Stomach (tissue), 9 donors: ENCODE measurements around the gene PTGES. TPM values are rescaled to one million over a fixed set of nuclear protein-coding genes. Genes with fewer than 3 reads are reported as not detected.

Experiments used
- DNase-seq, 2 donors: peaks; one replicate each; pipeline versions ENCODE4 v3.0.0 to v3.0.0-alpha.2; 2013 to 2019
- H3K27ac ChIP-seq, 5 donors: fragments of 200-600 bp in 4 of 5; sonication (generic) in 4 of 5; one replicate each; pipeline ENCODE4 v1.5.1; 2013 to 2019; ENCODE audit warnings: mild to moderate bottlenecking in 1 of 5, moderate library complexity in 1 of 5
- H3K27me3 ChIP-seq, 3 donors: fragments of 200-600 bp; sonication (generic); one replicate each; pipeline ENCODE4 v1.5.1; 2017 to 2019; ENCODE audit warnings: mixed run types in 1 of 3
- H3K36me3 ChIP-seq, 4 donors: fragments of 200-600 bp; sonication (generic); 1 replicate in 3 of 4; 2 replicates in 1 of 4; pipeline ENCODE4 v1.5.1; 2016 to 2019
- H3K4me1 ChIP-seq, 4 donors: fragments of 200-600 bp; sonication (generic); one replicate each; pipeline ENCODE4 v1.5.1; 2016 to 2019
- H3K4me3 ChIP-seq, 4 donors: fragments of 200-600 bp; sonication (generic) in 3 of 4; one replicate each; pipeline ENCODE4 v1.5.1; 2016 to 2019; ENCODE audit warnings: mild to moderate bottlenecking in 1 of 4
- H3K9me3 ChIP-seq, 4 donors: fragments of 200-600 bp; sonication (generic); one replicate each; pipeline ENCODE4 v1.5.1; 2016 to 2019
- CTCF ChIP-seq, 7 experiments: fragments of 450-650 bp in 4 of 7; fragments of 200-600 bp in 3 of 7; sonication (generic) in 3 of 7; IDR thresholded peaks; one replicate each; pipeline ENCODE4 v1.5.1; 2016 to 2019; ENCODE audit warnings: antibody characterized with exemption in 7 of 7, control low read depth in 2 of 7, mild to moderate bottlenecking in 1 of 7
- EP300 ChIP-seq: sonication (generic); formaldehyde crosslinking; IDR thresholded peaks from one replicate; pipeline ENCODE4 v1.6.1; 2017; ENCODE audit warnings: antibody characterized with exemption
- POLR2A ChIP-seq, 4 donors: fragments of 450-650 bp; IDR thresholded peaks; one replicate each; pipeline ENCODE4 v1.6.1; 2016; ENCODE audit warnings: antibody characterized with exemption in 4 of 4, control low read depth in 2 of 4, mild to moderate bottlenecking in 1 of 4, moderate library complexity in 1 of 4
- POLR2AphosphoS5 ChIP-seq, 3 donors: sonication (generic); formaldehyde crosslinking; IDR thresholded peaks; one replicate each; pipeline ENCODE4 v1.6.1; 2016; ENCODE audit warnings: antibody characterized with exemption in 3 of 3
- WGBS, 5 donors: extraction: QIAGEN DNeasy Blood & Tissue Kit in 3 of 5; methylation state at CpG; one replicate each; pipeline versions ENCODE4 v1.1.5 to v1.1.7; 2013 to 2018; 5-methylcytosine and 5-hydroxymethylcytosine counted together
- intact Hi-C: fragments of 100-400 bp; cut with DNase I; formaldehyde crosslinking; loops from one replicate; pipeline ENCODE4 v1.15.1; 2023; ENCODE audit warnings: low total_unique reads
- polyA plus RNA-seq, 3 donors: library from polyadenylated mRNA; stranded (reverse); fragments of 200-250 nt; gene quantifications; one replicate each; pipeline ENCODE4 v1.2.3, GENCODE V29; 2013
- total RNA-seq, 5 donors: library from RNA; depleted of rRNA; stranded (reverse); fragments of >200 nt; gene quantifications; one replicate each; pipeline versions ENCODE4 v1.1.0 to v1.2.3, GENCODE V29; 2014 to 2016
- donor health status: healthy with polysubstance abuse.
- donor health status: Bipolar disorder and iron deficiency.
- donor health status: healthy.

The PTGES gene
- total and polyA plus RNA-seq, 8 donors, result 0.58 to 15.3 (median 3.6) TPM; not detected in 1

GRCh38 chr9:129724456-129725190 lies 28.2 kb downstream of the PTGES start:
- intact Hi-C loops, result loop anchor here (10.0 kb wide), 1 partner anchor 70 kb away; no protein-coding TSS in a partner anchor

GRCh38 chr9:129722913-129723312 lies 29.9 kb downstream of the PTGES start:
- Histone ChIP-seq H3K4me1 (peaks cover 0 to 15% (median 7%) of the 10 kb centered on the region in 4 donors), H3K9me3 (no peaks in the 10 kb centered on the region), H3K36me3 (no peaks in the 10 kb centered on the region), H3K27ac (no peak overlapping the region), H3K4me3 (no peak overlapping the region), H3K27me3 (peaks cover 0 to 35% (median 0%) of the 10 kb centered on the region in 3 donors)
- 89 to 97% (median 93%) methylated on average over 5 of the region's 5 CpGs for WGBS, 5 donors
- intact Hi-C loops, result loop anchor here (10.0 kb wide), 1 partner anchor 68 kb away; no protein-coding TSS in a partner anchor
- DNase-seq, result no peak
- TF ChIP-seq POLR2AphosphoS5 (IDR thresholded peaks at IDR 0.05), result no peak
- no peak for TF ChIP-seq CTCF (IDR thresholded peaks at IDR 0.05)
- TF ChIP-seq POLR2A (IDR thresholded peaks at IDR 0.05), result no peak
- TF ChIP-seq EP300, result no peak

More at GRCh38 chr9:129724456-129725190, 28.2 kb downstream of the PTGES start:
- no peaks in the 10 kb centered on the region for H3K36me3 ChIP-seq
- no peak overlapping the region for H3K27ac ChIP-seq
- H3K4me3 ChIP-seq, result no peak overlapping the region
- no peaks in the 10 kb centered on the region for H3K9me3 ChIP-seq
- no peak for TF ChIP-seq POLR2A (IDR thresholded peaks at IDR 0.05)
- no peak for TF ChIP-seq EP300
- TF ChIP-seq CTCF (IDR thresholded peaks at IDR 0.05), result no peak
- TF ChIP-seq POLR2AphosphoS5 (IDR thresholded peaks at IDR 0.05), result no peak
- H3K4me1 ChIP-seq, result peaks cover 0 to 15% (median 7%) of the 10 kb centered on the region in 4 donors
- H3K27me3 ChIP-seq, result peaks cover 0 to 28% (median 0%) of the 10 kb centered on the region in 3 donors
- no peak for DNase-seq
- 75 to 84% (median 79%) methylated on average over 16 of the region's 16 CpGs for WGBS, 5 donors

GRCh38 chr9:129720865-129721545 lies 31.8 kb downstream of the PTGES start:
- TF ChIP-seq EP300 (no peak), CTCF (IDR thresholded peaks at IDR 0.05) (no peak), POLR2AphosphoS5 (IDR thresholded peaks at IDR 0.05) (no peak)
- Histone ChIP-seq H3K27ac (no peak overlapping the region), H3K27me3 (peaks cover 0 to 35% (median 0%) of the 10 kb centered on the region in 3 donors), H3K9me3 (no peaks in the 10 kb centered on the region), H3K4me1 (peaks cover 0 to 5% (median 2%) of the 10 kb centered on the region in 4 donors), H3K4me3 (no peak overlapping the region), H3K36me3 (no peaks in the 10 kb centered on the region)
- WGBS, 5 donors, result 80 to 87% (median 82%) methylated on average over 24 to 25 of the region's 25 CpGs
- intact Hi-C loops, result loop anchor here (10.0 kb wide), 1 partner anchor 66 kb away; no protein-coding TSS in a partner anchor
- DNase-seq, result no peak

- intact Hi-C loops, result loop anchor here (10.0 kb wide), 1 partner anchor 66 kb away; no protein-coding TSS in a partner anchor
- DNase-seq, result no peak
- 79 to 84% (median 82%) methylated on average over 30 to 31 of the region's 31 CpGs for WGBS, 5 donors
- Histone ChIP-seq H3K4me3 (no peak overlapping the region), H3K9me3 (no peaks in the 10 kb centered on the region), H3K4me1 (no peaks in the 10 kb centered on the region), H3K36me3 (no peaks in the 10 kb centered on the region), H3K27ac (no peak overlapping the region), H3K27me3 (peaks cover 0 to 31% (median 0%) of the 10 kb centered on the region in 3 donors)
- TF ChIP-seq POLR2A (IDR thresholded peaks at IDR 0.05) (no peak), EP300 (no peak), CTCF (IDR thresholded peaks at IDR 0.05) (no peak), POLR2AphosphoS5 (IDR thresholded peaks at IDR 0.05) (no peak)
Measured at GRCh38 chr9:129720181-129720864, 32.5 kb downstream of the PTGES start.
